ENCODE measurements around the gene DOCK2. TPM values are rescaled to one million over a fixed set of nuclear protein-coding genes. Genes with fewer than 3 reads are reported as not detected.
"Not testable (repeated sequence)": the region's sequence is repeated elsewhere in the genome, so short reads cannot be mapped to it uniquely, and the experiment has no call there.

DOCK2 gene
- total RNA-seq, 2 experiments from 2014 or later: 248 to 270 TPM

- H3K9me3 Mint-ChIP-seq; DNase-seq; H3K4me1 Mint-ChIP-seq; POLR2A ChIA-PET; H3K4me3 Mint-ChIP-seq; H3K27ac Mint-ChIP-seq; H3K27me3 Mint-ChIP-seq; CTCF ChIA-PET; H3K36me3 Mint-ChIP-seq (ENCODE audit: low read depth): not testable (repeated sequence)
Observed at GRCh38 chr5:170094329-170094728, 457.3 kb downstream of the DOCK2 start.

- DNase-seq: no peak
- CTCF ChIA-PET: no interaction called here
- Mint-ChIP-seq H3K4me1 (no peaks in the 10 kb centered on the region), H3K4me3 (no peak overlapping the region), H3K27me3 (peaks cover 9% of the 10 kb centered on the region), H3K9me3 (no peaks in the 10 kb centered on the region), H3K36me3 (ENCODE audit: low read depth) (no peaks in the 10 kb centered on the region), H3K27ac (no peak overlapping the region)
- POLR2A ChIA-PET: no interaction called here
Observed at GRCh38 chr5:170095646-170096045, 458.6 kb downstream of the DOCK2 start.

- ChIA-PET POLR2A (no interaction called here), CTCF (no interaction called here)
- no peaks in the 10 kb centered on the region for H3K36me3 Mint-ChIP-seq (ENCODE audit: low read depth)
- no peak for DNase-seq
- no peak overlapping the region for H3K27ac Mint-ChIP-seq
- H3K4me1 Mint-ChIP-seq: no peaks in the 10 kb centered on the region
- H3K9me3 Mint-ChIP-seq: no peaks in the 10 kb centered on the region
- H3K4me3 Mint-ChIP-seq: no peak overlapping the region
- H3K27me3 Mint-ChIP-seq: peaks cover 9% of the 10 kb centered on the region
Observed at GRCh38 chr5:170097934-170098333, 460.9 kb downstream of the DOCK2 start.

GRCh38 chr5:170100066-170100943, 463.2 kb downstream of the DOCK2 start:
- Mint-ChIP-seq H3K4me3 (no peak overlapping the region), H3K36me3 (ENCODE audit: low read depth) (no peaks in the 10 kb centered on the region), H3K27ac (no peak overlapping the region), H3K9me3 (no peaks in the 10 kb centered on the region), H3K27me3 (peaks cover 11% of the 10 kb centered on the region), H3K4me1 (no peaks in the 10 kb centered on the region)
- ChIA-PET CTCF (interaction anchor here (0.7 to 4.2 kb wide), 9 partner anchors 10 to 318 kb away, joined by 3 to 32 read pairs (median 3); no protein-coding TSS in a partner anchor), POLR2A (no interaction called here)
- peak; percentile 71 for DNase-seq

- Mint-ChIP-seq H3K9me3 (no peaks in the 10 kb centered on the region), H3K36me3 (ENCODE audit: low read depth) (no peaks in the 10 kb centered on the region), H3K27me3 (peaks cover 10% of the 10 kb centered on the region), H3K4me3 (no peak overlapping the region), H3K27ac (no peak overlapping the region), H3K4me1 (no peaks in the 10 kb centered on the region)
- no peak for DNase-seq
- ChIA-PET CTCF (interaction anchor here (4.2 kb wide), 1 partner anchor 81 kb away, joined by 32 read pairs; no protein-coding TSS in a partner anchor), POLR2A (no interaction called here)
Observed at GRCh38 chr5:170103447-170103846, 466.4 kb downstream of the DOCK2 start.

GRCh38 chr5:170104299-170104698, 467.2 kb downstream of the DOCK2 start:
- CTCF ChIA-PET: no interaction called here
- Mint-ChIP-seq H3K4me1 (no peaks in the 10 kb centered on the region), H3K36me3 (ENCODE audit: low read depth) (no peaks in the 10 kb centered on the region), H3K9me3 (no peaks in the 10 kb centered on the region), H3K27me3 (peaks cover 6% of the 10 kb centered on the region), H3K4me3 (no peak overlapping the region), H3K27ac (no peak overlapping the region)
- POLR2A ChIA-PET: no interaction called here
- DNase-seq: no peak

GRCh38 chr5:170104710-170105109, 467.6 kb downstream of the DOCK2 start:
- Mint-ChIP-seq H3K36me3 (ENCODE audit: low read depth) (no peaks in the 10 kb centered on the region), H3K9me3 (no peaks in the 10 kb centered on the region), H3K4me1 (no peaks in the 10 kb centered on the region), H3K4me3 (no peak overlapping the region), H3K27ac (no peak overlapping the region), H3K27me3 (peaks cover 6% of the 10 kb centered on the region)
- ChIA-PET POLR2A (no interaction called here), CTCF (no interaction called here)
- no peak for DNase-seq

- ChIA-PET CTCF (interaction anchor here (1.0 to 1.1 kb wide), 2 partner anchors 35 to 520 kb away, joined by 3 to 4 read pairs; no protein-coding TSS in a partner anchor), POLR2A (no interaction called here)
- no peak within 1 kb of the TSS for H3K4me3 Mint-ChIP-seq
Observed at GRCh38 chr5:170105642-170106611, 468.9 kb downstream of the DOCK2 start, which contains the start of gene FOXI1. TSS of gene FOXI1 (plus strand) at chr5:170105897. CDS start at chr5:170105958, 61 bp downstream.

GRCh38 chr5:170107674-170108073, 470.6 kb downstream of the DOCK2 start:
- H3K9me3 Mint-ChIP-seq: no peaks in the 10 kb centered on the region
- H3K4me1 Mint-ChIP-seq: no peaks in the 10 kb centered on the region
- H3K4me3 Mint-ChIP-seq: no peak overlapping the region
- no peak for DNase-seq
- H3K36me3 Mint-ChIP-seq (ENCODE audit: low read depth): no peaks in the 10 kb centered on the region
- no peak overlapping the region for H3K27ac Mint-ChIP-seq
- POLR2A ChIA-PET: no interaction called here
- CTCF ChIA-PET: interaction anchor here (1.1 kb wide), 1 partner anchor 36 kb away, joined by 4 read pairs; no protein-coding TSS in a partner anchor
- H3K27me3 Mint-ChIP-seq: peaks cover 6% of the 10 kb centered on the region

More at GRCh38 chr5:170105642-170106611, 468.9 kb downstream of the DOCK2 start, which contains the start of gene FOXI1:
- DNase-seq: peak; percentile 11
- Mint-ChIP-seq H3K27ac (no peak within 1 kb of the TSS), H3K4me1 (no peaks in the 10 kb centered on the region), H3K27me3 (peaks cover 6% of the 10 kb centered on the region), H3K36me3 (ENCODE audit: low read depth) (no peaks in the 10 kb centered on the region), H3K9me3 (no peaks in the 10 kb centered on the region)

- Mint-ChIP-seq H3K27ac (no peak overlapping the region), H3K4me3 (no peak overlapping the region), H3K9me3 (no peaks in the 10 kb centered on the region), H3K36me3 (ENCODE audit: low read depth) (no peaks in the 10 kb centered on the region), H3K4me1 (no peaks in the 10 kb centered on the region), H3K27me3 (peaks cover 8% of the 10 kb centered on the region)
- DNase-seq: peak; percentile 6
- CTCF ChIA-PET: no interaction called here
- POLR2A ChIA-PET: no interaction called here
Observed at GRCh38 chr5:170108266-170108785, 471.3 kb downstream of the DOCK2 start.

GRCh38 chr5:170109059-170110031, 472.3 kb downstream of the DOCK2 start:
- POLR2A ChIA-PET: no interaction called here
- Mint-ChIP-seq H3K4me3 (no peak overlapping the region), H3K27ac (no peak overlapping the region), H3K4me1 (no peaks in the 10 kb centered on the region), H3K27me3 (peaks cover 7% of the 10 kb centered on the region), H3K36me3 (ENCODE audit: low read depth) (no peaks in the 10 kb centered on the region), H3K9me3 (no peaks in the 10 kb centered on the region)
- DNase-seq: no peak
- CTCF ChIA-PET: interaction anchor here (0.7 kb wide), 1 partner anchor 39 kb away, joined by 3 read pairs; no protein-coding TSS in a partner anchor

Measured in activated CD4-positive, alpha-beta memory T cell treated with anti-CD3 and anti-CD28 coated beads, Interleukin-2, amount 10 ng/mL, durations not matched to agents 7 days and 5 days (primary cell).